Measurements from ENCODE around the gene RASD1.

Gene RASD1, protein sequence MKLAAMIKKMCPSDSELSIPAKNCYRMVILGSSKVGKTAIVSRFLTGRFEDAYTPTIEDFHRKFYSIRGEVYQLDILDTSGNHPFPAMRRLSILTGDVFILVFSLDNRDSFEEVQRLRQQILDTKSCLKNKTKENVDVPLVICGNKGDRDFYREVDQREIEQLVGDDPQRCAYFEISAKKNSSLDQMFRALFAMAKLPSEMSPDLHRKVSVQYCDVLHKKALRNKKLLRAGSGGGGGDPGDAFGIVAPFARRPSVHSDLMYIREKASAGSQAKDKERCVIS

GRCh38 chr17:17496189-17497064, at the start of gene RASD1:
RASD1 (minus strand) TSS chr17:17496395; CDS start chr17:17496181, 214 bp downstream.
- peak; percentile 87 for DNase-seq (ENCODE audit: low read depth)

DNA sequence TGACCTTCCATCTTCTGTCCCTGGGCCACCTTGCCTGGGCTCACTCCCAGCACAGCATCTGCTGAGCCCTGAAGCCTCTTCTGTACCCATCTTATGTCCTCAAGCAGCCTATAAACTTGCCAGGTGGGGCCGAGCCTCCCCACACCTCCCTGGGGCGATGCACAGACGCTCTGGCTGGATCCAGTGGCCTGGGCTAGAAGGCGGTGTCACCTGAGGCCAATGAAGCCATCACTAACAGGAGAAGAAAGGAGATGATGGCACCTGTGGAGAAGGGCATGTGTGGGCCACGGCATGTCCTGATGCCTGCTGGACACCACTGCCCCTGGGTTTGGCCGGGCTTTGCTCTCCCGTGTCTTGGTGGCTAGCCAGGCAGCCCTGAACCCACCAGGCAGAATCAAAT, 49.8 kb upstream of the RASD1 start:
- no peak for DNase-seq (ENCODE audit: low read depth)

GRCh38 chr17:17545031-17545820, 49.0 kb upstream of the RASD1 start:
- DNase-seq (ENCODE audit: low read depth) = peak; percentile 82

- no peak for DNase-seq (ENCODE audit: low read depth)
Observed at GRCh38 chr17:17542906-17543635, 46.9 kb upstream of the RASD1 start.

- no peak for DNase-seq (ENCODE audit: low read depth)
Observed at GRCh38 chr17:17541640-17542001, 45.4 kb upstream of the RASD1 start.

- no peak for DNase-seq (ENCODE audit: low read depth)
Observed at GRCh38 chr17:17540935-17541639, 44.9 kb upstream of the RASD1 start.

GRCh38 chr17:17540278-17540906, 44.2 kb upstream of the RASD1 start:
- no peak for DNase-seq (ENCODE audit: low read depth)

GRCh38 chr17:17539591-17539990, 43.4 kb upstream of the RASD1 start:
- no peak for DNase-seq (ENCODE audit: low read depth)

DNA sequence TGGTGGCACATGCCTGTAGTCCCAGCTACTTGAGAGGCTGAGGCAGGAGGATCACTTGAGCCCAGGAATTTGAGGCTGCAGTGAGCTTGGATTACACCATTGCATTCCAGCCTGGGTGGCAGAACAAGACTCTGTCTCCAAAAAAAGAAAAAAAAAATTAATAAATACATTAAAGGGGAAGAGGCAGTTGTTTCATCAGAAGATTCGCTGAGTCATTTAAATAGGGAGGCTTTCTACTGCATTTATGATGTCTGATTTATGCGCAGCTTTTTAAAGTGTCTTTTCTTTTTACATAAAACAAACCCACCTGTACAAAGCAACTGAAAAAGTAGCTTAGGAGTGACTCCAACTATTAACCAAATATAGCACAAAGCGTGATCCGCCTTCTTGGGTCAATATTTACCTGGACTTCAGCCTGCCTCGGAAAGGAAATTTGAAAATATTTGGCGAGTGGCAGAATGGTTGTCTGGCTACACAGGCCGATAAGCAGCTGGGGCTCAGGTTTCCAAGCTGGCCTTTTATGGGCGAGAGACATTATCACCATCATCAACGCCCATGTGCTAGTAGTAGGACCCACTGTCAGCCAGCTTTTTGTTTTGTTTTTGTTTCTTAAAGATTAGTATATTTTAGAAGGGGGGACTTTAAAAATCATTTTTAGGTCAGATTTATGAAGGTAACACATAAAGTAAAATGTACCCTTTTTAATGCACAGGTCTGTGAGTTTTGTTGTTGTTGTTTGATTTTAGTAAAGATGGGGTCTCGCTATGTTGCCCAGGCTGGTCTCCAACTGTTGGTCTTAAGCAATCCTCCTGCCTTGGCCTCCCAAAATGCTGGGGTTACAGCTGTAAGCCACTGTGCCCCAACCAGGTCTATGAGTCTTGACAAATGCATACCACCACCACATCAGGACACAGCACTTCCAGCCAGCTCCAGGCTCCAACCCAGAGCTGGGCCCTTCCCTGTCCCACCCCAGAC, 42.5 kb upstream of the RASD1 start:
- peak; percentile 12 for DNase-seq (ENCODE audit: low read depth)

DNA sequence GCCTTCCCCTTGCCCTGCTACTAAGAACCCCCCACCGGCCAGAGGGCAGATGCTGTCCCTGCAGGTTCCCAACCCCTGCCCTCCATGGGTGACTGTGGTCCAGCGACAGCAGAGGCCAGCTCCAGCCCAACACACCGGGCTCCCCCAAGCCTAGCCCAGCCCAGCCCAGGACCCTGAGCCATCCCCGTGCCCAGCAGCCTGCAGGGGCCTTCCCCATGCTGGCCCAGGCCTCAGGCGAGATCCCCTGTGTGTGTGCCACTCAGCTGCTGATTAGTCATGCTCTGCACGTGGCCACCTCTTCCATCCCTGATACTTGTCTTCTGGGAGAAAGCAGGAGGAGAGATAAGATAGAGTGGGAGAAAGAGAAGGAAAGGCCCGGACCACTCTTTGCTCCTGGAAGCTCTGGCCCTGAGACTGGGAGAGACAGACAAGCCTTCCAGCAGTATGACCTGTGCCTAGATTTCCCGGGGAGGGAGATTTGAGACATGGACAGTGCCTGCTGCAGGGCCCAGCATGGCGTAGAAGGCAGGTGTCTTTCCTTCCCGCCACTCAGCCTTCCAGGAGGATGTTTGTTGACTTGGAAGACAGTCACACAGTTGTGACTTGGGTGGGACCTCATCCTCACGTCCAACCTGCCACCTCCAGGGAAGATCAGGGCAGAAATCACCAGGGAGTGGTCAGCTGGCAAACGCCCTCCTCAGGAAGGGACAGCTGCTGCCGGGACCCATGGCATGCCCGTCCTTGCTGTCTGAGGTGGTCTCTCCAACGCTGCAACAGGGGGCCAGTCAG, 41.3 kb upstream of the RASD1 start:
- DNase-seq (ENCODE audit: low read depth) = peak; percentile 11

GRCh38 chr17:17536702-17537101, 40.5 kb upstream of the RASD1 start:
- DNase-seq (ENCODE audit: low read depth) = no peak

DNA sequence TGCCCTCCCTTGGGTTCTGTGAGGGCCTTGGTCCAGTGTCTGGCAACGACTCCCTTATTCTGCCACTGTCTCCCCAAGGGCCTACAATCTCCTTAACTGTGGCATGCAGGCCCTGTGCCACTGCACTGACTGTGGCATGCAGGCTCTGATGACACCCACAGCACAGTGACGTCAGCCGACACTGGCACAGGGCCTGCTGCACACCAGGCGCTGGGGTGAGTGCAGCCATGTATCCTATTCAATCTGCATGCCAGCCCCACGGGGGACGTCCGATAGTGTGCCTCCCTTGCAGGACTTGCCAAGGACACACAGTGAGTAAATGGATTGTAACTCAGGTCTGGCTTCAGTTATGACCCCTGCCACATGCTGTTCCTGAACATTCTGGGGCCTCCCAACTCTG, 39.8 kb upstream of the RASD1 start:
- peak; percentile 81 for DNase-seq (ENCODE audit: low read depth)

DNA sequence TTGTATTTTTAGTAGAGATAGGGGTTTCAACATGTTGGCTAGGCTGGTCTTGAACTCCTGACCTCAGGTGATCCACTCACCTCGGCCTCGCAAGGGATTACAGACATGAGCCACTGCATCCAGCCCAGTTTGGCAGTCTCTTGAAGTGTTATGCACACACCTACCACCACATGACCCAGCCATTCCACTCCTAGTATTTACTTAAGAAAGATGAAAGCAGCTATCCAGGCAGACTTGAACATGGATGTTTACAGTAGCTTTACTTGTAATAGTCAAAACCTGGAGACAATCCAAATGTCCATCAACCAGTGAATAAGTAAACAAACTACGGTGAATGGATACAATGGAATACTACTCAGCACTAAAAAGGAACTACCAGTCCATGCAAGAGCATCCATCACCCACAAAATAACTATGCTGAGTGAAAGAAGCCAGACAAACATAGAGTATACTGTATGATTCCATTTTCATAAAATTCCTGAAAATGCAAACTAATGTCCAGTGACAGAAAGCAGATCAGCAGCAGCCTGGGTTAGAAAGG, 37.8 kb upstream of the RASD1 start:
- DNase-seq (ENCODE audit: low read depth) = no peak

- no peak for DNase-seq (ENCODE audit: low read depth)
Observed at GRCh38 chr17:17532991-17533390, 36.8 kb upstream of the RASD1 start.

DNA sequence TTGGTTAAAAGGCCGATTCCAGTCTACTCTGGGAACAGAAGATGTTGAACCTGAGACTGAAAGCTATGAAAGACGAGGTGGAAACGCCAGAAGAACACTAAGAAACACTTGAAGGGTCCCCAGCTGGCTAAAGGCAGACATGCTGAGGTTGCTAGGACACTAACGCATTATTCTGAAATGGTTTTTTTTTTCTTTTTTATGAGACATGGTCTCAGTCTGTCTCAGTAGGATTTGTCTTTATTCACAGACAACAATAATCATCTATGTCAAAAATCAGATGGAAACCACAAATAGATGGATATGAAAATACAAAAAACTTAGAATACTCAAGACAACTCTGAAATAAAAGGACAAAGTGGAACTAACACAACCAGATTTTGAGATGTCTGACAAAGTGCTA, 35.0 kb upstream of the RASD1 start:
- no peak for DNase-seq (ENCODE audit: low read depth)

DNA sequence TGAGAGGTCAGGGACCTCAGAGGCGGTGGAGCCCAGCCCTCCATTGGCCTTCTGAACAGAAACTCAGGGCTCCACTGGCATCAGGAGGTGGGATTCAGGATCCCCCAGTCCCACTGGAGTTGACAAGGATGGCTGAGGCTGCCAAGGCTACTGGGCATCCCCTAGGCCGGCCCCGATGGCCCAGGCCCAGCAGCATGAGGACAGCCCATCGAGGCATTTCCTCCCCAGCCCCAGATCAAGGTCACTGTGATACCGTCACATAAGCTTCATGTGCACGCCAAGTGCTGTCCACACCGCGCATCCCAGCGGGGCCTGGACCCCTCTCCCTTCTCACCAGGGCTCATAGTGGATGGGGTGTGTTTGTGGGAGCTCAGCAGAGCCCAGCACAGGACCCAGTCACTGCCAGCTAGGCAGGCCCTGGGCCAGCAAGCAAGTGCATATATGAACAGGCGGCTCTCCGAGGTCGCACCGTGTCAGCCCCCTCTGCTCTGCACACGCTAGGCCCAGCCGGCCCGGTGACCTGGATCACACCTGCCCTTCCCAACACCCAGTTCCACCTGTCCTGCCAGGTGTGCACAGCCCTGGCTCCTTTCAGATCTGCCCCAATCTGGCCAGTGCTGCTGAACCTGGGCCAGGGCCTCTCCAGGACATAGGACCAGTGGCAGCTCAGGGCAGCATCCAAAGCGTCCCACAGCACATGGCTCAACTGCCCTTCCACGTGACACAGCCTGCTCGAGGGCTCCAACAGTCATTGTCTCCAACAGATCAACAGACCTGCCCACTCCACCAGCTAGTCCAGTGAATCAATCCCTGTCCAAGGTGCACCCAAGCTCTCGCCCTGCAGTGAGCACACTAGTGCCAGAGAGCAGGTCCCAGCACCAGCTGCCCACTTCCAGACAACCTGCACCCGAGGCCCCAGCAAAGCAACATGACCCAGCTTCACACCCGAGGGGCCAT, 32.8 kb upstream of the RASD1 start:
- DNase-seq (ENCODE audit: low read depth) = no peak

GRCh38 chr17:17527956-17528500, 31.8 kb upstream of the RASD1 start:
- no peak for DNase-seq (ENCODE audit: low read depth)
